Measurements from ENCODE around the gene TBX4. TPM values are rescaled to one million over a fixed set of nuclear protein-coding genes. Genes with fewer than 3 reads are reported as not detected.
"Not testable (repeated sequence)": the region's sequence is repeated elsewhere in the genome, so short reads cannot be mapped to it uniquely, and the experiment has no call there.

Gene TBX4
- total RNA-seq, 1 donor from 2014 or later: not detected

- Mint-ChIP-seq H3K36me3 (ENCODE audit: low read depth) (no peaks in the 10 kb centered on the region), H3K27me3 (ENCODE audit: low read depth) (peaks cover 10% of the 10 kb centered on the region), H3K4me1 (ENCODE audit: low read depth) (peaks cover 11% of the 10 kb centered on the region), H3K4me3 (ENCODE audit: unreplicated experiment) (no peak overlapping the region), H3K27ac (ENCODE audit: unreplicated experiment) (no peak overlapping the region), H3K9me3 (ENCODE audit: low read depth) (peaks cover 6% of the 10 kb centered on the region)
- no peak for TF ChIP-seq CTCF (IDR thresholded peaks at IDR 0.05)
- no peak for DNase-seq (ENCODE audit: low spot score)
Observed at GRCh38 chr17:61503961-61504360, 51.7 kb downstream of the TBX4 start.

- Mint-ChIP-seq H3K27me3 (ENCODE audit: low read depth) (peaks cover 12% of the 10 kb centered on the region), H3K4me1 (ENCODE audit: low read depth) (peaks cover 11% of the 10 kb centered on the region)
- DNase-seq (ENCODE audit: low spot score): no peak
Observed at GRCh38 chr17:61504697-61505096, 52.5 kb downstream of the TBX4 start.

GRCh38 chr17:61505846-61506627 lies 53.8 kb downstream of the TBX4 start:
- H3K27ac Mint-ChIP-seq (ENCODE audit: unreplicated experiment): no peak overlapping the region
- peaks cover 11% of the 10 kb centered on the region for H3K4me1 Mint-ChIP-seq (ENCODE audit: low read depth)

More at GRCh38 chr17:61504697-61505096, 52.5 kb downstream of the TBX4 start:
- no peak overlapping the region for H3K4me3 Mint-ChIP-seq (ENCODE audit: unreplicated experiment)
- peaks cover 6% of the 10 kb centered on the region for H3K9me3 Mint-ChIP-seq (ENCODE audit: low read depth)
- no peaks in the 10 kb centered on the region for H3K36me3 Mint-ChIP-seq (ENCODE audit: low read depth)
- H3K27ac Mint-ChIP-seq (ENCODE audit: unreplicated experiment): no peak overlapping the region
- TF ChIP-seq CTCF (IDR thresholded peaks at IDR 0.05): no peak

GRCh38 chr17:61507383-61508066 lies 55.3 kb downstream of the TBX4 start:
- Mint-ChIP-seq H3K4me3 (ENCODE audit: unreplicated experiment) (no peak overlapping the region), H3K9me3 (ENCODE audit: low read depth) (no peaks in the 10 kb centered on the region), H3K27me3 (ENCODE audit: low read depth) (peaks cover 12% of the 10 kb centered on the region), H3K27ac (ENCODE audit: unreplicated experiment) (no peak overlapping the region), H3K4me1 (ENCODE audit: low read depth) (peaks cover 18% of the 10 kb centered on the region), H3K36me3 (ENCODE audit: low read depth) (no peaks in the 10 kb centered on the region)
- no peak for TF ChIP-seq CTCF (IDR thresholded peaks at IDR 0.05)
- no peak for DNase-seq (ENCODE audit: low spot score)

More at GRCh38 chr17:61505846-61506627, 53.8 kb downstream of the TBX4 start:
- Mint-ChIP-seq H3K27me3 (ENCODE audit: low read depth) (peaks cover 12% of the 10 kb centered on the region), H3K9me3 (ENCODE audit: low read depth) (no peaks in the 10 kb centered on the region), H3K4me3 (ENCODE audit: unreplicated experiment) (no peak overlapping the region), H3K36me3 (ENCODE audit: low read depth) (no peaks in the 10 kb centered on the region)
- TF ChIP-seq CTCF (IDR thresholded peaks at IDR 0.05): no peak
- DNase-seq (ENCODE audit: low spot score): no peak

GRCh38 chr17:61508912-61509311 lies 56.7 kb downstream of the TBX4 start:
- Mint-ChIP-seq H3K4me3 (ENCODE audit: unreplicated experiment) (no peak overlapping the region), H3K4me1 (ENCODE audit: low read depth) (peaks cover 18% of the 10 kb centered on the region), H3K27me3 (ENCODE audit: low read depth) (peaks cover 12% of the 10 kb centered on the region), H3K36me3 (ENCODE audit: low read depth) (no peaks in the 10 kb centered on the region), H3K9me3 (ENCODE audit: low read depth) (no peaks in the 10 kb centered on the region), H3K27ac (ENCODE audit: unreplicated experiment) (no peak overlapping the region)
- DNase-seq (ENCODE audit: low spot score): no peak
- TF ChIP-seq CTCF (IDR thresholded peaks at IDR 0.05): no peak

GRCh38 chr17:61509454-61509853 lies 57.2 kb downstream of the TBX4 start:
- H3K9me3 Mint-ChIP-seq (ENCODE audit: low read depth); H3K36me3 Mint-ChIP-seq (ENCODE audit: low read depth); DNase-seq (ENCODE audit: low spot score); H3K4me3 Mint-ChIP-seq (ENCODE audit: unreplicated experiment); H3K27ac Mint-ChIP-seq (ENCODE audit: unreplicated experiment): not testable (repeated sequence)
- Mint-ChIP-seq H3K4me1 (ENCODE audit: low read depth) (peaks cover 18% of the 10 kb centered on the region), H3K27me3 (ENCODE audit: low read depth) (peaks cover 12% of the 10 kb centered on the region)

Measured in chondrocyte (in vitro differentiated cells).